Activated gamma-delta T cell treated with anti-CD3 and anti-CD28 coated beads, Interleukin-2, amount 50 U/mL, for 16 hours (primary cell): ENCODE measurements around the gene CELF1.
A peak's percentile ranks its signal among the peaks of the same experiment; 100 is the strongest.
"Not testable (repeated sequence)": the region's sequence is repeated elsewhere in the genome, so short reads cannot be mapped to it uniquely, and the experiment has no call there.

Experiments used
- DNase-seq: peaks from one replicate; pipeline ENCODE4 v3.0.0-alpha.2; 2020; ENCODE audit warnings: low read depth

Gene CELF1

DNA sequence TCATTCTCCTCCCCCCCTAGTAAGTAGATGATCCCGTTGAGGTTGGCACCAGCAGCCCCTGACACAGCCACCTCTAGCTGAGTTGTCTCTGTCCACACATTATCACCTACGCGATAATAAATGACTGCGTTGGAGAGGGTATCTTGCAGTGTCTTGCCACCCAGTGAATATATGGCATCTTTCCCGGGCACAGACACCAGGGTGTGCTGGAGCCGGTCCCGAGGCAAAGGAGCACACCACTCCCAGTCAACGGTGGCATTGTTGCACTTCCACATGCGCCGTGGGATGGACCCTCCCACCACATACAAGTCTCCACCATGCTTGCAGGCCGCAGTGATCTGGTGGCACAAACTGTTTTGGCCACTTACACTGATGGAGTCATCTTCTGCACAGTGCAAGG lies 20.4 kb upstream of the CELF1 start:
- no peak for DNase-seq

DNA sequence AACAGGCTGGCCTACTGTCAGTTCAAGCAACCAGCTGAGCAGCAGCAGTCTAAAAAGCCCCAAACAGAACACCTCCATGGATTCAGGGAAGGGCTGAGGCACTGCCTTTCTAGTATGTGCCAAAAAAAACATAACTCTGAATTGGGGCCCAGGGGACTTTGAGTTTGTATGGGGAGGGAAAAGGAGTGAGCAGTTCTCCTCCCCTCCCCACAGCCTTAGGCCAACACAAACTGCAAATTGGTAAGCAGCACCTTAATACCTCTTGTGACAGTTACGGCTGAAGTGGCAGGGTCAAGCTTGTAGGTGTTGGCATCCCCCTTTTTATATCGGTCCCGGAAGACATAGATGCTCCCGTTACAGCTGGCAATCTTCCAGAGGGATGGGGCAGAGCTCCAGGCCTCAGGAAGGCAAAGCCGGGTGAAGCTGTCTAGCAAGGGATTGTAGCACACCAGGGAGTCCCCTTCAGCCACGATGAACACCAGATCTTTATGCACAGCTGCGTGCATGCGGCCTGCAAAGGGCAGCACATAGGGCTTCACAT lies 19.9 kb upstream of the CELF1 start:
- DNase-seq: no peak

- no peak for DNase-seq
Observed at GRCh38 chr11:47571895-47572294, 19.0 kb upstream of the CELF1 start.

DNA sequence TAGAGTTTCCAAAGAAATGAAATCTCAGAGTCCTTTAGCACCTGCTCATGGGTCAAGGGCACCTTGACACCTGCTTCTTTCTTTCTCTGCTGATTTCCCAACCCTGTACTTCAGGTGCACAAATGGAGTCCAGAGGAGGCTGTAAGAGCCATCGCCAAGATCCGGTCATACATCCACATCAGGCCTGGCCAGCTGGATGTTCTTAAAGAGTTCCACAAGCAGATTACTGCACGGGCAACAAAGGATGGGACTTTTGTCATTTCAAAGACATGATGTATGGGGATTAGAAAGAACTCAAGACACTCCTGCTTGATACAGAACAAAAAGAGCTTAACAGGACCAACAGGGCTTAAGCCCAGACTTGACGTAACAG lies 18.4 kb upstream of the CELF1 start:
- DNase-seq: no peak

- no peak for DNase-seq
Observed at GRCh38 chr11:47570651-47571356, 17.9 kb upstream of the CELF1 start.

DNA sequence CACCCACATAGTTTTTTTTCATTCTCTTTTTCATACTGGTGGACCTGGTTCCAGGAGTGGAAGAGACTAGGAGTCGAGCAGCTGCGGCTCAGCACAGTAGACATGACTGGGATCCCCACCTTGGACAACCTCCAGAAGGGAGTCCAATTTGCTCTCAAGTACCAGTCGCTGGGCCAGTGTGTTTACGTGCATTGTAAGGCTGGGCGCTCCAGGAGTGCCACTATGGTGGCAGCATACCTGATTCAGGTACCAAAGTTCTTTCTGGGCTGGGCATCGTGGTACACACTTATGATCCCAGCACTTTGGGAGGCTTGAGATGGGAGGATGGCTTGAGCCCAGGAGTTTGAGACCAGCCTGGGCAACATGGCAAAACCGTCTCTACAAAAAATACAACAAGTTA lies 16.7 kb upstream of the CELF1 start:
- DNase-seq: no peak

GRCh38 chr11:47566149-47566698 lies 13.3 kb upstream of the CELF1 start:
- peak; percentile 5 for DNase-seq

DNA sequence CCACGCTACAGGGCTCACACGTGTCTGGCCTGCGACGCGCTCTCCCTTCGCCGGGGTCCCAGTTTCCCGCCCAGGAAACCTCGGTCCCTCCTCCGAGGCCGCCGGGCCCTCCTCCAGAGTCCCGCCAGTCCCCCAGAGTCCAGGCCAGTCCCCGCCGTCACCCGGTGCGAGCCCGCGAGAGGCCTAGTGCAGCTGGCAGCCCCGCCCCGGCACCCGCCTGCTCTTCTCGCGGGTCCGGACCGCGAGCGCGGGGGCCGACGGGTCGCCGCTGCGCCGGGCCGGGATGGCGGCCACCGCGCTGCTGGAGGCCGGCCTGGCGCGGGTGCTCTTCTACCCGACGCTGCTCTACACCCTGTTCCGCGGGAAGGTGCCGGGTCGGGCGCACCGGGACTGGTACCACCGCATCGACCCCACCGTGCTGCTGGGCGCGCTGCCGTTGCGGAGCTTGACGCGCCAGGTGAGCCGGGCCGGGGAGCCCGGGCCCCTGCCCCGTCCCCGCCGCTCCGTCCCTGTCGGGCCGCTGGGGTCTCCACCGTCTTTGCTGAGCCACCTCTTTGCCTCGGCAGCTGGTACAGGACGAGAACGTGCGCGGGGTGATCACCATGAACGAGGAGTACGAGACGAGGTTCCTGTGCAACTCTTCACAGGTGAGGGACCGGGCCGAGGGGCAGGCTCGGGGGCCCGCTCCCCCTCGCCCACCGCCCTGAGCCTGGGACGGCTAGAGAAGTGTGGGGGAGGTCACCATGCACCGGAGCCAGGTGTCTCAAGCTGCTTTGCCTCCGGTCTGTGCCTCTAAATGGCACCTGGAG lies 12.6 kb upstream of the CELF1 start, which contains the start of gene PTPMT1:
TSS of gene PTPMT1 (plus strand) at position 260 of the 809 bp plus-strand sequence. CDS start at position 284, 24 bp downstream.
- DNase-seq: peak; percentile 45

GRCh38 chr11:47564933-47565339 lies 12.0 kb upstream of the CELF1 start:
- DNase-seq: no peak

DNA sequence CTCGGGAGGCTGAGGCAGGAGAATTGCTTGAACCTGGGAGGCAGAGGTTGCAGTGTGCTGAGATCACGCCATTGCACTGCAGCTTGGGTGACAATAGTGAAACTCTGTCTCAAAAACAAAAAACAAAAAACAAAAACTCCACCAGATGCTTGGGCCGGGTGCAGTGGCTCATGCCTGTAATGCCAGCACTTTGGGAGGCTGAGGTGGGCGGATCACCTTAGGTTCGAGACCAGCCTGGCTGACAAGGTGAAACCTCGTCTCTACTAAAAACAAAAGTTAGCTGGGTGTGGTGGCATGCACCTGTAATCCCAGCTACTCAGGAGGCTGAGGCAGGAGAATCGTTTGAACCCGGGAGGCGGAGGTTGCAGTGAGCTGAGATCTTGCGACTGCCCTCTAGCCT lies 11.4 kb upstream of the CELF1 start:
- DNase-seq: not testable (repeated sequence)

GRCh38 chr11:47562393-47562792 lies 9.5 kb upstream of the CELF1 start:
- DNase-seq: not testable (repeated sequence)

- DNase-seq: no peak
Observed at GRCh38 chr11:47560426-47560825, 7.5 kb upstream of the CELF1 start.

DNA sequence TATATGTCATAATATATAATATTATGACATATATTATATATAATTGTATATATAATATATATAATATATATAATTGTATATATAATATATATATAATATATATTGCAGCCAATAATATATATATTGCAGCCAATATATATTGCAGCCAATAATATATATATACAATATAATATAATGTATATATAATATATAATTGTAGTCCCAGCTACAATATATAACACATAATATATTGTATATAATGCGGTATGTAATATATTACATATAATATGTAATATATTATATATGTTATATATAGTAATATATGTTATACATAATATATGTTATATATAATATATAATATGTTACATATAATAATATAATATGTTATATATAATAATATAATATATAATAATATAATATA lies 5.8 kb upstream of the CELF1 start:
- no peak for DNase-seq

- DNase-seq: not testable (repeated sequence)
Observed at GRCh38 chr11:47557004-47557403, 4.1 kb upstream of the CELF1 start.

GRCh38 chr11:47553406-47553743 lies 443 bp upstream of the CELF1 start:
- no peak for DNase-seq

DNA sequence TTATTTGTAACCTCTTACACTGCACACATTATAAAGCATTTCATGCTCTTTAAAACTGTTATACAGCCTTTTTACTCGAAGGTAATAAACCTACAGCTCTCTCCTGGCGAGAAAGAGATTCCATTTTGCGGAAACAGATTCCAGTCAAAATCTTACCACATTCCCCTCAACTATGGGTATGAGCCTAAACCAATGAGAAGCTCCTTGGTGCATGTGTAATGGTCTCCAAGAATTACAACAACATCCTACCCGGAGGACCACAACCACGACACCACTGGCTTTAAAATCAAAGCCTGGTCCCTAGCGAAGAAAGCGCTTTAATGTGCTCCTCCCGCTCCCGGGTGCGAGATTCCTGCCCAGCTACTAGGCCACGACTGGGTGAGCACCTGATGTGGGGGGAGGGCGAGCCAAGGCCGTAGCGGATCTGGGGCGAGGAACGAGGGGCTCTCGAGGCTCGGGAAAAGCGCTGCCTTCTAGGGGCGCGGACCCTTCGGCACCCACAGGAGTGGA lies 821 bp downstream of the CELF1 start:
- DNase-seq: no peak

DNA sequence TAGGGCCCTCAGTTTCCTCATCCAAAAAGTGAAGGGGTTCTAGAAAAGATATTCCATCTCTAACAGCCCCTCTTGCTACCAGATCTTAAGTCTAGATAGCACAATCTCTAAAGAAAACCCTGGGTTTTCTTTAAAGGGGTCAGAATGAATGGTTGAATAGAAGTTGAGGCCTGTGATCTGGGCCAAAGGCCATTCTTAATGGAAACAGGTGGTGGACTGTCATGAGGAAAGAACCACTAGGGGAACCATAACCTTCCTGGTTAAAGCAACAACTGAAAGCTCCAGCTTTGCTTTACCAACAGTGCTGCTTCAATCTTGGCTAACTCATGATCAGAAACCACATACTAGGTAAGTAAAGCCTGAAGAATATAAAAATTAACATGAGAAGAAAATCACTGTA lies 1.8 kb downstream of the CELF1 start:
- DNase-seq: no peak

- DNase-seq: no peak
Observed at GRCh38 chr11:47550288-47551047, 2.5 kb downstream of the CELF1 start.

DNA sequence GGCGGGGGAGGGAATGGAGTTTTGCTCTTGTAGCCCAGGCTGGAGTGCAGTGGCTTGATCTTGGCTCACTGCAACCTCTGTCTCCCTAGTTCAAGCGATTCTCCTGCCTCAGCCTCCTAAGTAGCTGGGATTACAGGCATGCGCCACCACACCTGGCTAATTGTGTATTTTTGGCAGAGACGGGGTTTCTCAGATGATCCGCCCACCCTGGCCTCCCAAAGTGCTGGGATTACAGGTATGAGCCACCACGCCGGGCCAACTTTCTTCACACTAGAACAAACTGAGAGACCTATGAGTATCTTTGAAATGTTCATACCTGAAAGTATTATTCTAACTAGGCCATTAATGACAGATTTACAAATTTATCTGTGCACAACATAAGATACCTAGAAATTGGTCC lies 6.7 kb downstream of the CELF1 start:
- DNase-seq: not testable (repeated sequence)

- no peak for DNase-seq
Observed at GRCh38 chr11:47545298-47545697, 7.6 kb downstream of the CELF1 start.

- no peak for DNase-seq
Observed at GRCh38 chr11:47541070-47541469, 11.9 kb downstream of the CELF1 start.

GRCh38 chr11:47539681-47540039 lies 13.3 kb downstream of the CELF1 start:
- no peak for DNase-seq
